ENCODE data around the gene PRAMEF12. TPM values are rescaled to one million over a fixed set of nuclear protein-coding genes. Genes with fewer than 3 reads are reported as not detected.
"Not testable (repeated sequence)": the region's sequence is repeated elsewhere in the genome, so short reads cannot be mapped to it uniquely, and the experiment has no call there.

Gene PRAMEF12
- total RNA-seq, 3 donors from 2014 or later: not detected

DNA sequence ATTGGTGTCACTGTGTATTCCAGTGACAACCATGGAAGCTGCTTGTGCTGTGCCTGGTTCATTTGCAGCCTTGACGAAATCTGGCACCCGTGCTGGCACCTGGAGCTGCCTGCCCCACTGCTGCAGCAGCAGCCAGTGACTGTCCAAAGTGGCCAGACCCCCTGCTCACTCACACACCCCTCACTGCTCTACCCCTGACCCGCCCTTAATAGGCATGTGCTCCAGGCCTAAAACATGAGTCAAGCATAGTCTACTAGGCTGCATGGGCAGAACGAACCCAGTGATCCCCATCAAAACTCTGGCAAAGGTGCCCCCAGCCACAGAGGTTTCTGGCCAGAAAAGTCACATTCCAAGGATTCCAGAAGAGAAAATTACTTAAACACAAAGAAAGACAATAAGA is 25.4 kb downstream of the PRAMEF12 start:
- no peak for TF ChIP-seq POLR2AphosphoS5 (IDR thresholded peaks at IDR 0.05)
- TF ChIP-seq CTCF (IDR thresholded peaks at IDR 0.05): no peak
- no peak for TF ChIP-seq POLR2A (IDR thresholded peaks at IDR 0.05)
- no peaks in the 10 kb centered on the region for H3K27me3 ChIP-seq
- no peaks in the 10 kb centered on the region for H3K36me3 ChIP-seq
- H3K27ac ChIP-seq: no peak overlapping the region
- intact Hi-C loops (cut with DNase I; ENCODE audit: low total_unique reads): no loop called here
- H3K9me3 ChIP-seq: no peaks in the 10 kb centered on the region
- no peak for DNase-seq (ENCODE audit: low spot score in 2 of 2)
- H3K4me3 ChIP-seq: no peak overlapping the region
- H3K4me1 ChIP-seq: no peaks in the 10 kb centered on the region

GRCh38 chr1:12799730-12800129 is 26.2 kb downstream of the PRAMEF12 start:
- TF ChIP-seq POLR2AphosphoS5 (IDR thresholded peaks at IDR 0.05): no peak
- no peak for TF ChIP-seq CTCF (IDR thresholded peaks at IDR 0.05)
- no peak for TF ChIP-seq POLR2A (IDR thresholded peaks at IDR 0.05)
- DNase-seq (ENCODE audit: low spot score in 2 of 2): no peak

DNA sequence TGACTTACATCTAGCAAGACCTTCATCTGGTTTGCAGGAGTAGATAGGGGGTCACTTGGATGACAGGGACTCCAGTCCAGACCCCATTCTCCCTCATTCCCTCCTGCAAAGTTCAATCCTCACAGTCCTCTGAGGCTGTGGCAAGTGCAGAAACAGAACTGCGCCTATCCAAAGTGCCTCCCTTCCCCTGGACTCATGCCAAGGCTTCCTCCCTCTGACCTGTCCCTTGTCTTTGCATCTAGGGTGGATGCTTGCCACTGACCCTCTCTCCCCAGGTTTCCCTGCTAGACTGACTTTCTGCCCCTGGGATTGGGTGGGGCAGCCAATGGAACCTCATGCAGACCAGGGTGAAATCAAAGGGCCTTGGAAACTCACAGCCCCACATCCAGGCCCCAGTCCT is 36.4 kb downstream of the PRAMEF12 start:
- H3K27me3 ChIP-seq: no peaks in the 10 kb centered on the region
- H3K9me3 ChIP-seq: peaks cover 0 to 7% of the 10 kb centered on the region in 2 donors
- H3K4me3 ChIP-seq: no peak overlapping the region
- no peak for DNase-seq (ENCODE audit: low spot score in 2 of 2)
- intact Hi-C loops (cut with DNase I; ENCODE audit: low total_unique reads): no loop called here
- H3K27ac ChIP-seq: no peak overlapping the region
- H3K4me1 ChIP-seq: no peaks in the 10 kb centered on the region
- no peaks in the 10 kb centered on the region for H3K36me3 ChIP-seq
- no peak for TF ChIP-seq POLR2A (IDR thresholded peaks at IDR 0.05)
- TF ChIP-seq POLR2AphosphoS5 (IDR thresholded peaks at IDR 0.05): no peak
- TF ChIP-seq CTCF (IDR thresholded peaks at IDR 0.05): no peak

More at GRCh38 chr1:12799730-12800129, 26.2 kb downstream of the PRAMEF12 start:
- intact Hi-C loops (cut with DNase I; ENCODE audit: low total_unique reads): no loop called here
- H3K4me1 ChIP-seq: no peaks in the 10 kb centered on the region
- H3K9me3 ChIP-seq: peaks cover 0 to 5% of the 10 kb centered on the region in 2 donors
- no peak overlapping the region for H3K4me3 ChIP-seq
- H3K27ac ChIP-seq: no peak overlapping the region
- no peaks in the 10 kb centered on the region for H3K36me3 ChIP-seq
- H3K27me3 ChIP-seq: no peaks in the 10 kb centered on the region

- Histone ChIP-seq H3K4me3 (no peak overlapping the region), H3K27ac (no peak overlapping the region), H3K36me3 (no peaks in the 10 kb centered on the region), H3K9me3 (no peaks in the 10 kb centered on the region), H3K4me1 (no peaks in the 10 kb centered on the region), H3K27me3 (no peaks in the 10 kb centered on the region)
- DNase-seq (ENCODE audit: low spot score in 2 of 2): no peak
- intact Hi-C loops (cut with DNase I; ENCODE audit: low total_unique reads): no loop called here
- no peak for TF ChIP-seq POLR2AphosphoS5 (IDR thresholded peaks at IDR 0.05)
- no peak for TF ChIP-seq CTCF (IDR thresholded peaks at IDR 0.05)
- no peak for TF ChIP-seq POLR2A (IDR thresholded peaks at IDR 0.05)
These were observed 37.3 kb downstream of the PRAMEF12 start for GRCh38 chr1:12810691-12811408.

DNA sequence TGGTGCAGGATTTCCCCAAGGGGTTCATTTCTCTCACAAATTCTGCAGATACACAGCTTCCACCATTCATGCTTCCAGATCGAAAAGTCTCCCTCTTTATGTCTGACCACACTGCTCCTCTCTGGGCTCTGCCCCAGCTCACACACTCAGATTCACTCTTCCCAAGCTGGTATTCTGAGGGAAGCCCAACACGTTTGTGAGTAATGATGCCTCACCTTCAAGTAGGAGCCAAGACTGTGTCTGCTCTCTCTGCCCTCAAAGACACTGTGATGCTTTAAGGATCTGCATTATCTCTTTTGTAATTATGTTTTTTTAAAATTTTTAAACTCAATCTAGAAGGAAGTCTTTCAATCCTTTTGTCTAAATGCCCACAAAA is 37.9 kb downstream of the PRAMEF12 start:
- intact Hi-C loops (cut with DNase I; ENCODE audit: low total_unique reads): no loop called here
- TF ChIP-seq CTCF (IDR thresholded peaks at IDR 0.05) (no peak), POLR2A (IDR thresholded peaks at IDR 0.05) (no peak), POLR2AphosphoS5 (IDR thresholded peaks at IDR 0.05) (no peak)
- H3K4me3 ChIP-seq: no peak overlapping the region
- H3K36me3 ChIP-seq: no peaks in the 10 kb centered on the region
- H3K27me3 ChIP-seq: no peaks in the 10 kb centered on the region
- DNase-seq (ENCODE audit: low spot score in 2 of 2): no peak
- no peaks in the 10 kb centered on the region for H3K9me3 ChIP-seq
- no peak overlapping the region for H3K27ac ChIP-seq
- no peaks in the 10 kb centered on the region for H3K4me1 ChIP-seq

DNA sequence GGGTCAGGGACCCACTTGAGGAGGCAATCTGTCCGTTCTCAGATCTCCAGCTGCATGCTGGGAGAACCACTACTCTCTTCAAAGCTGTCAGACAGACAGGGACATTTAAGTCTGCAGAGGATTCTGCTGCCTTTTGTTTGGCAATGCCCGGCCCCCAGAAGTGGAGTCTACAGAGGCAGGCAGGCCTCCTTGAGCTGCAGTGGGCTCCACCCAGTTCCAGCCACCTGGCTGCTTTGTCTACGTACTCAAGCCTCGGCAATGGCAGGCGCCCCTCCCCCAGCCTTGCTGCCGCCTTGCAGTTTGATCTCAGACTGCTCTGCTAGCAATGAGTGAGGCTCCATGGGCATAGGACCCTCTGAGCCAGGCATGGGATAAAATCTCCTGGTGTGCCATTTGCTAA is 45.5 kb downstream of the PRAMEF12 start:
- intact Hi-C loops (cut with DNase I; ENCODE audit: low total_unique reads); DNase-seq (ENCODE audit: low spot score in 2 of 2); H3K36me3 ChIP-seq; H3K27ac ChIP-seq; H3K27me3 ChIP-seq; H3K4me3 ChIP-seq; H3K9me3 ChIP-seq; H3K4me1 ChIP-seq: not testable (repeated sequence)
